C4-2B (cell line): ENCODE data around the gene TRIO.

Source experiments
- CTCF ChIP-seq: fragments of 450-650 bp; conservative IDR thresholded peaks from 2 replicates; pipeline ENCODE4 v1.5.1; 2017; ENCODE audit warnings: mild to moderate bottlenecking
- ZFX ChIP-seq: fragments of 450-650 bp; IDR thresholded peaks from 2 replicates; pipeline ENCODE4 v1.6.1; 2017

GRCh38 chr5:14444161-14444560, 301.0 kb downstream of the TRIO start:
- TF ChIP-seq CTCF (no peak), ZFX (no peak)
